H9 (cell line): ENCODE data around the gene SLC38A11. TPM values are rescaled to one million over a fixed set of nuclear protein-coding genes. Genes with fewer than 3 reads are reported as not detected.

Source experiments
- DNase-seq: peaks from one replicate; pipeline ENCODE4 v3.0.0-alpha.2; 2017
- H2AFZ ChIP-seq: one replicate; pipeline ENCODE4 v1.6.1; 2013; ENCODE audit warnings: mild to moderate bottlenecking, low read length, control low read depth, moderate library complexity
- H2AK5ac ChIP-seq: 2 replicates; pipeline ENCODE4 v1.6.1; 2013; ENCODE audit warnings: low read length, control low read depth, mixed read lengths; ENCODE audit not compliant: insufficient read length
- H2BK120ac ChIP-seq: one replicate; pipeline ENCODE4 v1.6.1; 2013; ENCODE audit warnings: low read depth, mild to moderate bottlenecking, low read length, control low read depth, inconsistent platforms; ENCODE audit not compliant: poor library complexity, severe bottlenecking
- H2BK12ac ChIP-seq: 2 replicates; pipeline ENCODE4 v1.6.1; 2013; ENCODE audit warnings: low read length, control low read depth, mixed read lengths, low read depth; ENCODE audit not compliant: insufficient read length
- H2BK15ac ChIP-seq: 2 replicates; pipeline ENCODE4 v1.6.1; 2013; ENCODE audit warnings: low read depth, low read length, control low read depth
- H2BK20ac ChIP-seq: one replicate; pipeline ENCODE4 v1.6.1; 2013; ENCODE audit warnings: low read depth, mild to moderate bottlenecking, low read length, control low read depth, inconsistent platforms; ENCODE audit not compliant: poor library complexity, severe bottlenecking
- H2BK5ac ChIP-seq: 2 replicates; pipeline ENCODE4 v1.6.1; 2013; ENCODE audit warnings: low read length, control low read depth, mixed read lengths; ENCODE audit not compliant: insufficient read length
- H3K14ac ChIP-seq: 2 replicates; pipeline ENCODE4 v1.6.1; 2013; ENCODE audit warnings: low read length, control low read depth; ENCODE audit not compliant: insufficient read depth
- H3K18ac ChIP-seq: 2 replicates; pipeline ENCODE4 v1.6.1; 2013; ENCODE audit warnings: low read depth, mild to moderate bottlenecking, mixed read lengths, low read length, control low read depth; ENCODE audit not compliant: insufficient read length
- H3K23ac ChIP-seq: 2 replicates; pipeline ENCODE4 v1.6.1; 2013; ENCODE audit warnings: low read length, control low read depth, mixed read lengths, low read depth; ENCODE audit not compliant: insufficient read length
- H3K23me2 ChIP-seq: 2 replicates; pipeline ENCODE4 v1.6.1; 2013; ENCODE audit warnings: low read depth, mild to moderate bottlenecking, mixed read lengths, low read length, control low read depth; ENCODE audit not compliant: insufficient read length, poor library complexity, severe bottlenecking
- H3K27ac ChIP-seq: 2 replicates; pipeline ENCODE4 v1.5.1; 2013; ENCODE audit warnings: low read length, control low read depth, mixed read lengths, low read depth; ENCODE audit not compliant: insufficient read length
- H3K27me3 ChIP-seq: 2 replicates; pipeline ENCODE4 v1.6.1; 2013; ENCODE audit warnings: low read length, control low read depth, inconsistent platforms; ENCODE audit not compliant: insufficient read depth
- H3K4ac ChIP-seq: 2 replicates; pipeline ENCODE4 v1.6.1; 2013; ENCODE audit warnings: low read depth, mild to moderate bottlenecking, control low read depth, inconsistent platforms, low read length, moderate library complexity
- H3K4me1 ChIP-seq: 2 replicates; pipeline ENCODE4 v1.6.1; 2013; ENCODE audit warnings: low read length, control low read depth, inconsistent platforms; ENCODE audit not compliant: insufficient read depth
- H3K4me2 ChIP-seq: 2 replicates; pipeline ENCODE4 v1.6.1; 2013; ENCODE audit warnings: low read length, control low read depth, mixed read lengths; ENCODE audit not compliant: insufficient read length, insufficient read depth
- H3K56ac ChIP-seq: 2 replicates; pipeline ENCODE4 v1.6.1; 2013; ENCODE audit warnings: low read depth, mild to moderate bottlenecking, mixed read lengths, low read length, control low read depth; ENCODE audit not compliant: insufficient read length
- H3K79me1 ChIP-seq: 2 replicates; pipeline ENCODE4 v1.6.1; 2013; ENCODE audit warnings: low read depth, mild to moderate bottlenecking, moderate library complexity, low read length, control low read depth, inconsistent platforms; ENCODE audit not compliant: insufficient read depth, poor library complexity, severe bottlenecking
- H3K79me2 ChIP-seq: 2 replicates; pipeline ENCODE4 v1.6.1; 2013; ENCODE audit warnings: low read length, control low read depth, inconsistent platforms; ENCODE audit not compliant: insufficient read depth
- H3K9ac ChIP-seq: 2 replicates; pipeline ENCODE4 v1.6.1; 2013; ENCODE audit warnings: low read length, control low read depth, mixed read lengths; ENCODE audit not compliant: insufficient read length; ENCODE audit errors: extremely low read depth
- H3K9me3 ChIP-seq: one replicate; pipeline ENCODE4 v1.6.1; 2013; ENCODE audit warnings: low read depth, low read length, inconsistent platforms; ENCODE audit not compliant: control insufficient read depth
- H3T11ph ChIP-seq: one replicate; pipeline ENCODE4 v1.6.1; 2013; ENCODE audit warnings: mild to moderate bottlenecking, low read length, control low read depth, inconsistent platforms
- H4K20me1 ChIP-seq: one replicate; pipeline ENCODE4 v1.6.1; 2013; ENCODE audit not compliant: control insufficient read depth, insufficient read length, insufficient read depth
- H4K5ac ChIP-seq: 2 replicates; pipeline ENCODE4 v1.6.1; 2013; ENCODE audit warnings: low read depth, mild to moderate bottlenecking, mixed read lengths, low read length, control low read depth; ENCODE audit not compliant: insufficient read length
- H4K8ac ChIP-seq: replicated peaks from 2 replicates; pipeline ENCODE4 v1.6.1; 2013; ENCODE audit warnings: low read length, control low read depth, mixed read lengths, low read depth; ENCODE audit not compliant: insufficient read length
- H4K91ac ChIP-seq: 2 replicates; pipeline ENCODE4 v1.6.1; 2013; ENCODE audit warnings: low read depth, mild to moderate bottlenecking, moderate library complexity, mixed read lengths, low read length, control low read depth; ENCODE audit not compliant: insufficient read length
- H3K27ac Mint-ChIP-seq, 3 experiments: 2 replicates in 2 of 3; 3 replicates in 1 of 3; pipeline ENCODE4 v1.8.0; 2020 to 2021; ENCODE audit warnings: mixed read lengths in 3 of 3, mild to moderate bottlenecking in 1 of 3, moderate library complexity in 1 of 3
- H3K27me3 Mint-ChIP-seq: 2 replicates; pipeline ENCODE4 v1.8.0; 2021; ENCODE audit warnings: low read depth, mild to moderate bottlenecking, moderate library complexity, mixed read lengths
- H3K36me3 Mint-ChIP-seq, 3 experiments: 2 replicates in 2 of 3; 3 replicates in 1 of 3; pipeline ENCODE4 v1.8.0; 2020 to 2021; ENCODE audit warnings: low read depth in 3 of 3, mixed read lengths in 3 of 3; ENCODE audit not compliant: insufficient read depth in 1 of 3
- H3K4me1 Mint-ChIP-seq, 2 experiments: 2 replicates each; pipeline ENCODE4 v1.8.0; 2020; ENCODE audit warnings: mixed read lengths in 2 of 2
- H3K4me3 Mint-ChIP-seq, 2 experiments: 2 replicates in 1 of 2; 3 replicates in 1 of 2; pipeline ENCODE4 v1.8.0; 2020 to 2021; ENCODE audit warnings: mild to moderate bottlenecking in 2 of 2, mixed read lengths in 2 of 2, moderate library complexity in 1 of 2
- H3K9me3 Mint-ChIP-seq, 2 experiments: 2 replicates in 1 of 2; 3 replicates in 1 of 2; pipeline ENCODE4 v1.8.0; 2020; ENCODE audit warnings: mild to moderate bottlenecking in 2 of 2, mixed read lengths in 2 of 2, moderate library complexity in 1 of 2
- CTCF ChIP-seq: fragments of 200-600 bp; sonication (generic); conservative IDR thresholded peaks from 3 replicates; pipeline ENCODE4 v1.8.0; 2021; ENCODE audit warnings: antibody characterized with exemption, mild to moderate bottlenecking
- WGBS: extraction: QIAGEN DNeasy Blood & Tissue Kit; methylation state at CpG from one replicate; pipeline ENCODE4 v1.1.7; 2013; ENCODE audit warnings: missing lambda C conversion rate, low lambda C conversion rate, mixed read lengths; ENCODE audit not compliant: insufficient read length; ENCODE audit errors: extremely low coverage; 5-methylcytosine and 5-hydroxymethylcytosine counted together
- total RNA-seq: library from RNA; stranded (reverse); gene quantifications from 2 replicates; pipeline ENCODE4 v1.2.1, GENCODE V29; 2021

Gene SLC38A11
- total RNA-seq, 1 experiment from 2014 or later, result not detected

GRCh38 chr2:164960159-164960558, 4.8 kb upstream of the SLC38A11 start:
- Histone ChIP-seq H3T11ph (no peak overlapping the region), H2BK5ac (no peak overlapping the region), H3K27ac (no peak overlapping the region), H2AK5ac (no peak overlapping the region), H3K4ac (no peak overlapping the region), H4K5ac (no peak overlapping the region), H3K23me2 (no peaks in the 10 kb centered on the region), H3K9ac (no peak overlapping the region), H3K79me2 (no peaks in the 10 kb centered on the region), H2BK120ac (no peak overlapping the region), H3K9me3 (no peaks in the 10 kb centered on the region), H3K14ac (no peak overlapping the region), H3K23ac (no peak overlapping the region), H4K8ac (no peak overlapping the region), H4K91ac (no peak overlapping the region), H4K20me1 (no peaks in the 10 kb centered on the region), H2BK15ac (no peak overlapping the region), H3K18ac (no peak overlapping the region), H2BK12ac (no peak overlapping the region), H2AFZ (no peak overlapping the region), H3K56ac (no peak overlapping the region), H3K4me2 (no peak overlapping the region), H3K79me1 (no peaks in the 10 kb centered on the region), H3K27me3 (no peaks in the 10 kb centered on the region), H3K4me1 (no peaks in the 10 kb centered on the region), H2BK20ac (no peak overlapping the region)
- no peak for DNase-seq
- no peak for TF ChIP-seq CTCF
- Mint-ChIP-seq H3K36me3 (no peaks in the 10 kb centered on the region), H3K4me3 (no peak overlapping the region), H3K9me3 (no peaks in the 10 kb centered on the region), H3K4me1 (peaks cover 0 to 3% of the 10 kb centered on the region in 2 experiments; a peak in 1 of 4 replicates), H3K27ac (no peak overlapping the region), H3K27me3 (no peaks in the 10 kb centered on the region)
- WGBS, result no CpG with 5 or more reads among the region's 2 CpGs
